HL-60 (cell line): ENCODE measurements around the gene MEIOC.

Source experiments
- DNase-seq, 2 experiments: peaks; one replicate each; pipeline ENCODE4 v3.0.0-alpha.2; 2010 to 2020; ENCODE audit warnings: low read depth in 1 of 2, low spot score in 1 of 2
- H3K27ac ChIP-seq: fragments of 250-450 bp; sonication (Bioruptor Pico); replicated peaks from 2 replicates; pipeline ENCODE4 v1.5.1; 2020; ENCODE audit warnings: mild to moderate bottlenecking, moderate library complexity
- H3K27me3 ChIP-seq: fragments of 250-450 bp; sonication (Bioruptor Pico); 2 replicates; pipeline ENCODE4 v1.5.1; 2021; ENCODE audit warnings: mild to moderate bottlenecking, moderate library complexity; ENCODE audit not compliant: insufficient read depth, poor library complexity, severe bottlenecking
- H3K4me3 ChIP-seq: replicated peaks from 2 replicates; pipeline ENCODE4 v1.5.1; 2011; ENCODE audit warnings: mild to moderate bottlenecking, control low read depth, low read length; ENCODE audit not compliant: insufficient read depth
- CTCF ChIP-seq: IDR thresholded peaks from one replicate; pipeline ENCODE4 v1.5.1; 2011; ENCODE audit warnings: low read length, control low read depth, inconsistent platforms; ENCODE audit not compliant: insufficient read depth
- GABPA ChIP-seq: IDR thresholded peaks from 2 replicates; pipeline ENCODE4 v1.6.1; 2012; ENCODE audit warnings: low read depth
- POLR2AphosphoS5 ChIP-seq: IDR thresholded peaks from 2 replicates; pipeline ENCODE4 v1.6.1; 2012; ENCODE audit warnings: low read depth
- REST ChIP-seq: IDR thresholded peaks from 2 replicates; pipeline ENCODE4 v1.6.1; 2012; ENCODE audit warnings: low read depth; ENCODE audit not compliant: insufficient replicate concordance
- SPI1 ChIP-seq: IDR thresholded peaks from 2 replicates; pipeline ENCODE4 v1.6.1; 2012; ENCODE audit warnings: low read depth, mild to moderate bottlenecking, borderline replicate concordance

Gene MEIOC

GRCh38 chr17:44672479-44673093, 16.3 kb downstream of the MEIOC start:
- no peak for DNase-seq
- Histone ChIP-seq H3K4me3 (no peak overlapping the region), H3K27ac (no peak overlapping the region), H3K27me3 (no peaks in the 10 kb centered on the region)
- TF ChIP-seq POLR2AphosphoS5 = no peak
- peak; percentile 27 for TF ChIP-seq CTCF
- TF ChIP-seq REST = no peak

- H3K4me3 ChIP-seq = no peak overlapping the region
- TF ChIP-seq GABPA (no peak), POLR2AphosphoS5 (no peak), REST (no peak), SPI1 (no peak), CTCF (no peak)
- no peak for DNase-seq
- H3K27ac ChIP-seq = no peak overlapping the region
- H3K27me3 ChIP-seq = no peaks in the 10 kb centered on the region
Observed at GRCh38 chr17:44673893-44674292, 17.6 kb downstream of the MEIOC start.

GRCh38 chr17:44677136-44677535, 20.9 kb downstream of the MEIOC start:
- DNase-seq = no peak
- Histone ChIP-seq H3K27ac (no peak overlapping the region), H3K4me3 (no peak overlapping the region), H3K27me3 (no peaks in the 10 kb centered on the region)
- TF ChIP-seq GABPA = no peak
- TF ChIP-seq REST = no peak
- no peak for TF ChIP-seq SPI1
- TF ChIP-seq CTCF = no peak
- TF ChIP-seq POLR2AphosphoS5 = no peak
